NCI-H2107 treated with DMSO at 0.1 percent for 48 hours (cell line): ENCODE measurements around the gene CLMN.
"Not testable (repeated sequence)": the region's sequence is repeated elsewhere in the genome, so short reads cannot be mapped to it uniquely, and the experiment has no call there.

ENCODE experiments used
- DNase-seq: peaks from one replicate; lab custom pipeline; 2025; ENCODE audit not compliant: unreplicated experiment; lab: John Stamatoyannopoulos, UW

Gene CLMN

DNA sequence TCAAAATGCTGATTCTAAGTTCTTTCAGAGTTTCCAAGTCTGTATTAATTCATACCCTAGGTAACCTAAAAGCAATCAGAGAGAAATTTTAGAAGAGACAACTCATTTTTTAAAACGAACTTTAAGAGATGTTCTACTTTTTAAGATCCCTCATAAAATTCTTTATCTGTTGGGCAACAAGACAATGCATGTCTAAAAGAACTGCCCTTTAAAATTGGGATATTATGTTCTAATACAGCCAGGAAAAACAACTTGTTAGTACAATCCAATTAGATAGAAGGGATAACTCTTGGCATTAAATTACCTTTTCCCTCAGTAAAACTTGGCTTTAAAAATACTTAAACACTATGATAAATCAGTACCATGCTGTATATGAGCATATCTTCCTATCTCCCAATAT, 178.0 kb downstream of the CLMN start:
- no peak for DNase-seq

DNA sequence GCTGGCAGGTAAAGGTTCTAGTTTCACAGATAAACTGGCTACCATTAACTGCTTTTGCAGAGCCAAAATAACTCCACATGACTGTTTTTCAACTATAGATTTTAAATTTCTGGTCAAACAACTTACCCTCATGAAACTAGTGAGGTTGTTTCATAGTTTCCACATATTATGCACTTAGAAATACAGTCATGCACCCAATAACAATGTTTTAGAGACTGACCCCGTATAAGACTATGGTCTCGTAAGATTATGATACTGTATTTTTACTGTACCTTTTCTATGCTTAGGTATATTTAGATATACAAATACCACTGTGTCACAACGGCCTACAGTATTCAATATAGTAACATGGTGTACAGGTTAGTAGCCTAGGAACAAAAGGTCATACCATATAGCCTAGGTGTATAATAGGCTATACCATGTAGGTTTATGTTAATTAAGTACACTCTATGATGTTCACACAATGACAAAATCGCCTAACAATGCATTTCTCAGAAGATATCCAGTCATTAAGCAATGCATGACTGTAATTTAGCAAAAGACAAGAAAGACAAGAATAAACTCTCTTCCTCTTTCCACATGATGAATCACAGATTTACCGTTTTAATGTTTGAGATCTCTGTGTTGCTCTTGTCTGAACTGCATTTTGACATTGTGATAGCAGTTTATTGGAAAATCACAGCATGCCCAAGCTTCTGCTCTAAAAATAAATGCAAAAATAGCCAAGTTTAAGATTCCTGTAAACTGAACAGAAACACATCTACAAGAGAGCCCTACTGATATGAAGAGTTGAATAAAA, 179.4 kb downstream of the CLMN start:
- no peak for DNase-seq

DNA sequence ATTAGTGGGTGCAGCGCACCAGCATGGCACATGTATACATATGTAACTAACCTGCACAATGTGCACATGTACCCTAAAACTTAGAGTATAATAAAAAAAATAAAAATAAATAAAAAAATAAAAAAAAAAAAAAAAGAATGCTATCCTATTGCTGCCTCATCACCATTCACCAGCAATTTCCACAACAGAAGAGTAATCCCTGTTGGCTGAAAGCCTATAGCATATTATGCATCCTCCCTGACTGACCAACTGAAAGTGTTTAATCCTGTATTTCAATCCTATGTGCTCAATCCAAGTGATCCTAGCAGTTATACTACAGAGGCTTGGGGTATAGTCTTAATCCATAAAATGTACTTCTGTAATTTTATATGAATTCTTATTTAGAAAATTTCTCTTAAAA, 180.8 kb downstream of the CLMN start:
- no peak for DNase-seq

DNA sequence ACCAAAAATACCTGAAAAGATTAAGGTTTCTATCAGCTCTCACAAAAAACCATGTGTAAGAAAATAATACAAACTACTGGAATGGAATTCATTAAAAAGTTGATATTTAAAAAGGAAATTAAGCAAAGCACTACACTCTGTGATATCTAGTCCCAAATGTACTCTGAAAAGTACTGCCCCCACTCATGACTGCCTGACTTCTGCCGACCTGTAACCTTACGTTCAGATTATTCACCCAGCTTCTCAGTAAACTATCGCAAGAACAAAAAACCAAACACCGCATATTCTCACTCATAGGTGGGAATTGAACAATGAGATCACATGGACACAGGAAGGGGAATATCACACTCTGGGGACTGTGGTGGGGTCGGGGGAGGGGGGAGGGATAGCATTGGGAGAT, 181.3 kb downstream of the CLMN start:
- not testable (repeated sequence) for DNase-seq

DNA sequence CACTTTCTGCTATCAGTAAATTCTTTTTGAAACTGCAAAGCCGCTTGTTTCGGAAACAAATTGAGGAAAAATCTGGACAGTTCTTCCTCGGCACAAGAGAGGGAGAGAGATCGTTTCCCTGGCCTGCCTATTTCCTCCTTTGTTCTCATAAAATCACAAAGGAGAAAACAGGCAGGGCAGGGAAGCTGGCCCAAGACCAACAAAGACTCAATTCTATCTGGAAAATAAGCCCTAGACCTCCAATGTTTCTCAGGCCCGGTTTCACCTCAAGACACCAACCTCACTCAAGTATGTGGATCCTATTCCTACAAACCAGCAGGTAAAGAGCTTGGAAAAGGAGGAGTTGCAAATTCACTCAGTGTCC, 181.9 kb downstream of the CLMN start:
- DNase-seq, result no peak

DNA sequence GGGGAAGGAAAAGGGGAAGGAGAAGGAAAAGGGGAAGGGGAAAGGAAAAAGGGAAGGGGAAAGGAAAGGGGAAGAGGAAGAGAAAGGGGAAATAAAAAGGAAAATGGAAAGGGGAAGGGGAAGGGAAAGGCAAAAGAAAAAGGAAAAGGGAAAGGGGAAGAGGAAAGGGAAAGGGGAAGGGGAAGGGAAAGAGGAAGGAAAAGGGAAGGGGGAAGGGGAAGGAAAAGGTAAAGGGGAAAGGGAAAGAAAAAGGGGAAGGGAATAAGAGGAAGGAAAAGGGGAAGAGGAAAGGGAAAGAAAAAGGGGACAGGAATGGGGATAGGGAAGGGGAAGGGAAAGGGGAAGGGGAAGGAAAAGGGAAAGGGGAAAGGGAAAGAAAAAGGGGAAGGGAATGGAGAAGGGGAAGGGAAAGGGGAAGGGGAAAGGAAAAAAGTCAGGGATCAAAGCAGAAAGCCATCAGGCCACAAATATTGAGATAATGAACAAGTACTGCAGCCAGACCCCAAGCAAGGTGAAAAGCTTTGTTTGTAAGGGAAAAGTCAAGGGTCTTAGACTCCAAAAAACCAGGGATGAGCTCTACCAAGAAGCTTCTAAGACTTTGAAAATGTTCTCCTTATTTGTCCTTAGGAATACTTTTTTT, 182.4 kb downstream of the CLMN start:
- no peak for DNase-seq

DNA sequence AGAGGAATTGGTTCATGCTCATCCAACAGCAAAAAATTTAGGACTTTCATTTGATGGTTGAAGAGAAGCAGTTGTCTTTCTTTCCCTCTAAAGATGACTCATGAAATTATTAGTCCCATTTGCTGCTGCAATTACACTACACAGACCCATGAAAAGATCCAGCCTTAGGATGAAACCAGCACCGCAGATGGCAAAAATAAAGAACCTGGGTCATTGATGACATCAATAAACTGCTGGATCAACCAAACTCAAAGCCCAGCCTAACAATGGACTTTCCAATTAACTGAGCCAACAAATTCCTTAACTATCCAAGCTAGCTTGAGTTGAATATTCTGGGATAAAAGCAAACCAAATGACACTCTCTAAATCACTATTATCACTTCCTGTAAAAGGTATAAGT, 183.1 kb downstream of the CLMN start:
- no peak for DNase-seq

DNA sequence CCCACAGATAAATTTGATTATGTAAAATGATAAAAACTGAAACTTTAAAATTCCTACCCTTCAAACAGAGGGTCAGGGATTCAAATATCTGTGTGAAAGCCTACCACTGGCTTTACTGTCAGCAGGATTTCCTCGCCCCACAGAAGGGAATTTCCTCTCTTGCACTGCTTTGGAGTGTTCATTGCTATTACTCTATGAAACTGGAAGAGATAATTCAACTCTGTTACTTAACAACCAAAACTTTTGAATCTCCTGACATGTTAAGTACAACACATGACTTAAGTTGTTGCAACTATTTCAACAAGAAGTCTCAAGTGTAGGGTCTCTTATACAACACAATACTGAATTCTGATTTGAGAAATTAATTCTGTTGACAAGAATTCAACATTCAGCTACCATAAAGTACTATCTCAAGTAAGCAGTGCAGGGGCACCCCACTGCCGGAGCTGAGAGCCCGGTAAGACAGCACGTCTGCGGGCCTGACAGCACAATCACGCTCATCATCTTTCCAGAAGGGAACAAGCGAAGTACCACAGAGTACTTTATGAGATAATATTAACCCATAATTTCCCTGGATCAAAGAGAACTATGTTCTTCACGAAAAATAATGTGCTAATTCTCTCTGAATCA, 185.3 kb downstream of the CLMN start:
- no peak for DNase-seq

DNA sequence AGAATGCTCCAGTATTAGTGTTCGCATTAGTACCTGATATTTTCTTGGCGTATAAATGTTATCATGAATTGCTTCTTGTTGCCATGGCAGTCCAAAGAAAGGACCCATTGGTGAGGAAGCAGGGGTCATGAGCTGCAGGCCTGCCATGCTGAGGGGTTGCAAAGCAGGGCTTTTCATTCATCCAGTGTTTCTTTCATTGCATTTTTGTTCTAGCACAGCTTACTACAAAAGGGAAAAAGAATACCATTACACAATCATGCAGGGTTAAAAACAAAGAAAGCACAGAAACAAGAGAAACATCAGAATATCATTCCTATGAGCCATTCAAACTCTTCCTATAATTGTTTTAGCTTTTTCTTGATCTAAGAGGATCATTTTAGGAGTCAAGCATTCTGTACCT, 186.4 kb downstream of the CLMN start:
- DNase-seq, result no peak

DNA sequence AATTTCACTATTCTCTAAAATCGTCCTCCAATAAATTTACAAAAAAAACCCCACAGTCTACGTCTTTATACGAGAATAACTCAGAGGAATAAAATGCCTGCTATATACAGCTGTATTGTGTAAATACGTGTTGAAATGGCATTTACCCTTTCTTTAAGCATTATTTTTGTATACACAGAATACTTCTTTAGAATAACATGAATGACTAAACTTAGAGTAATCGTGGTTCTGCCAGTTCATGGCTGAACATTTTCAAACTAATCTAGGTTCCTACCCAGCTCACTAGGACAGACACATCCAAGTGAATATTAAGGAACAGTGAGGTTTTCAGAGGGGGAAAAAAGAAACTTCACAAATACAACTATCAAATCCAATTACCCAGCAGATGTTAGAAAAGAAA, 186.9 kb downstream of the CLMN start:
- no peak for DNase-seq
